Stimulated activated CD4-positive, alpha-beta T cell treated with anti-CD3 and anti-CD28 coated beads, Interleukin-4, amount 100 ng/mL, for 1 hour (primary cell): ENCODE data around the gene INPP5A.
A peak's percentile ranks its signal among the peaks of the same experiment; 100 is the strongest.

Experiments
- DNase-seq: peaks from one replicate; pipeline ENCODE4 v3.0.0-alpha.2; 2020

INPP5A gene

GRCh38 chr10:132684164-132684891 is 146.7 kb downstream of the INPP5A start:
- peak; percentile 19 for DNase-seq

GRCh38 chr10:132685101-132685891 is 147.7 kb downstream of the INPP5A start:
- no peak for DNase-seq

- DNase-seq, result no peak
These were observed 148.5 kb downstream of the INPP5A start for GRCh38 chr10:132685921-132686680.

- no peak for DNase-seq
These were observed 149.8 kb downstream of the INPP5A start for GRCh38 chr10:132687181-132687892.

- DNase-seq, result no peak
These were observed 150.4 kb downstream of the INPP5A start for GRCh38 chr10:132687893-132688579.

- no peak for DNase-seq
These were observed 151.2 kb downstream of the INPP5A start for GRCh38 chr10:132688580-132689420.

- DNase-seq, result no peak
These were observed 152.3 kb downstream of the INPP5A start for GRCh38 chr10:132689721-132690360.

GRCh38 chr10:132690401-132690800 is 152.8 kb downstream of the INPP5A start:
- DNase-seq, result no peak

- DNase-seq, result no peak
These were observed 153.4 kb downstream of the INPP5A start for GRCh38 chr10:132690821-132691610.

- DNase-seq, result no peak
These were observed 154.1 kb downstream of the INPP5A start for GRCh38 chr10:132691711-132692153.

- no peak for DNase-seq
These were observed 154.7 kb downstream of the INPP5A start for GRCh38 chr10:132692311-132692710.

GRCh38 chr10:132693676-132694075 is 156.1 kb downstream of the INPP5A start:
- no peak for DNase-seq

GRCh38 chr10:132696204-132696603 is 158.6 kb downstream of the INPP5A start:
- DNase-seq, result no peak

- no peak for DNase-seq
These were observed 159.4 kb downstream of the INPP5A start for GRCh38 chr10:132696728-132697577.

- DNase-seq, result no peak
These were observed 160.1 kb downstream of the INPP5A start for GRCh38 chr10:132697578-132698200.

- DNase-seq, result no peak
These were observed 160.7 kb downstream of the INPP5A start for GRCh38 chr10:132698211-132698751.

- no peak for DNase-seq
These were observed 161.3 kb downstream of the INPP5A start for GRCh38 chr10:132698761-132699391.
